ENCODE data around the gene TENT5C.

Gene TENT5C

DNA sequence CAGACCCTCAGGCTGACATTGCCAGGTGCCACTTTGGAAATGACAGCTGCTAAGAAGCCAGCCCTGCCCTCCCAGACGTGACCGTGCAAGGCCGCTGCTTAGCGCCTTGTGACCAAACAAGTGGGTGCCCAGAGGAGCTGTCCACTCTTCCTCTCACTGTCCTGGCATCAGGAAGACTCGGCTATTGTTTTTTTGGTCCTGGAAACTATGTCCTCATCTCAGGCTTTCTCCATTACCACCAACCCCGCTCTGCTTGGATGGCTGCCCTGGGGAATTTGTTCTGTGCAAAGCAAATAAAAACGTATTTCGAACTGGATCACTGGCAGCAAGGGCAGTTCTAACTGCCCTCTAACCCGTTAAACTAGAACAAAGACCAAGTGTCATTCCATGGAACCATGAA lies 13.7 kb upstream of the TENT5C start:
- no peak for DNase-seq

GRCh38 chr1:117594261-117594990 lies 11.4 kb upstream of the TENT5C start:
- DNase-seq, result no peak

DNA sequence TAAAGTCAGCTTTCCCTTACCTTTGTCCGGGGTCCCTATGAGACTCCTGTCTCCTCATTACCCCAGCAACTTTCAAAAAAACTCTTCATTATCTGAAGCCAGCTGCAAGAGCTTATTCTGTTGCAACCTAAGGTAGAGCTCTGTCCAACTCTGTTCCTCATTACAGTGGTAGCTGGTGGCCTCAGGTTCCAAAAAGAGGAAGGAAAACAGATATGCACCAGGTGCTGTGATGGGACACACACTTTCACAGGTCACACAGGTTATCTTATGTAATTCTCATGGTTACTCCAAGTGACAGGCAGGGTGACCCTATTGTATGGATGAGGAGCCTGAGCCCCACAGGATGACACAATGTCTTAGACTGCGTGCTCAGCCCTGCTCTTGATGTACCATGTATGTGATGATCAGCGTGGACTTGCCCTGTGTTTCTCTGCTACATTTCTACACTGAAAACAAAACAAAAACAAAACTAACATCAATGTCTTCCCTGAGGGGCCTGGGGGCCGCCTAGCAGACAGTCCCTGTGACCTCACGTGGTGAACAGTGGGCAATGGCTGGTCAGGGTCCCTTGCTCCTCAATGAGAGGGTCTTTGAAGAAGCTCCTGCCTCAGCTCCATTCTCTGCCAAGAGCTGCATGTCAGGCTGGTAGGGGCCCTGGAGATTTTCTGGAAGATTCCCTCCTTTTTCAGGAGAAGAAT lies 9.7 kb upstream of the TENT5C start:
- no peak for DNase-seq

DNA sequence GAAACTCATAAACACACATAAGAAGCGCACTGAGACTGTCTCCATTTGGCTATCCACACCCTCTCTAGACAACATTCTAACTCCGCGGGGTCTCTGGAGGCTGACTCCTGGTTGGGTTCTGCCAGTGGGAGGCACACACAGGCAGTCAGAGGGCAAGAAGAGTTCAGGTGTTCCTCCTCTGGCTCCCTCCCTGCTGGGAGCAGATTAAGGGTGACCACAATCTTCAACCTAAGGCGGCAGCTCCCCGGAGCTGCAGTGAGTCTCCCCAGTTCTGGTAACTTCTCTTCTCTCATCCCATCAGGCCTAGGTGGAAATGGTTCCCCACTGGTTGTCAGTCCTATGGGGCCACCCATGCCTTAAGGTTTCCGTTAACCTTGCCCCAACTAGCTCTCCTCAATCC lies 7.4 kb upstream of the TENT5C start:
- DNase-seq, result no peak

DNA sequence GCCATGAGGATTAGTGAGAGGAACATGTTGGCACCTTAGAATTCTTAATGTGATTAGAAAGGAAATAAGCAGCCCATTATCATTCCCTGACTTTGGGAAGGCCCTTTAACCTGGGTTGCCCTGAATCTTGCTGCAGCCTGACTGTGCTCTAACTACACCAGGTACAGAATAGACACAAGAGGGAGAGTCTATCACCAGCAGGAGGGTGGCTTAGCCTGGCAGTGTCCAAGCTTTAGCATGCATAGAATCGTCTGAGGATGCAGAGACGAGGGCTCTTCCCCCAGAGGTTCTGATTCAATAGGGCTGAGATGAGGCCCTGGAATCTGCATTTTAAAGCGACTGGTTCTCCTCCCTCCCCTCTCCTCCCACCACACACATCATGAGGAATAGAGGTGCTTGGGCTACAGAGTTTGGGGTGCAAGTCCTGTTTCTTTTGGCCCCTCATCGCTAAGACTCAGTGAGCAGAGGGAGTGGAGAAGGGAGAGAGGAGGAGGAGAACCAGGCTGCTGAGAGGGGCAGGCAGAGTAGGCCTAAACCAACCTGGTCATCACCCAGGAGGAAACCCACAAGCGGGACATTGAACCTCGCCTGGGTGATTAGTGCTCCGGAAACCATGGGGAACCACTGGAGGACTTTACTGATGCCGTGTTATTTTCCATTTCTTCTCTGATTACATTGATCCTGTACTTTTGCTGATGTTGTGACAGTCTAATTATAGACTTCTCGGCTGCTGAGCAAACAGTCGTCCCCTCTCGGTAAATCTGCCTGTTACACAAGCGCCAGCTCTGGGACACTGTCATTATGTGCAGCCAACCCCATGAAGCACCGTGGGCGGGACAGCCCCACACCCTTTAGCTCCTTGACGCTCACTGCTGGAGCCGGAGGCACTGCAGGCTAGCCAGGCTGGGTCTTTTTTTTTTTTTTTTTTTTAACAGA lies 6.3 kb upstream of the TENT5C start:
- no peak for DNase-seq

DNA sequence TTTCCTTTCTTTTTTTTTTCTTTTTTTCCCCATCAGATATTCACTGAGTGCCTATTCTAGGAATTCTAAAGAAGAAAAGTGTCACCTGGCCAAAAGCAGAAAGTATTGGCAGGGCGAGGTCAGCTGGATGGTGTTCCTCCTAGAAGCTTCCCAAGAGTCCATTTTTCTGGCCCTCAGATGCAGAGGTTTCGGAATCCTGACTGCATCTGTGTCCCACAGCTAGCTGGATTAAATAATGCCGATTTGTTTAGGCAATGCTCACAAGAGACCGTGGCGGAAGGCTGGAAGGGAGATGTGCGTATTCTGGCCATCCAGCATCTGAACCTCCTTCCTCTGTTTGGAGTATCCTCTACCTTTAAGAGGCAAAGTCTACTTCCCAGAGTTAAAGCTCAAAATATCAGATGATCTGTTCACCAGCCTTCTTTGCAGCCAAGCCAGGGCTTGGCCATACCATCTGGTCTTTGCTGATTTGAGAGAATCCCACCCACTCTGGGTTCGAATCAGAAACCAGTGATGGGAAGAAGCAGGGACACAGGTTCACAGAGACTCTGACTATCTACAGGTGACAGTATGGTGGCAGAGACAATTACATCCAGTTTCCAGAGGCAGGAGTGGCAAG lies 5.4 kb upstream of the TENT5C start:
- no peak for DNase-seq

- no peak for DNase-seq
Measured at GRCh38 chr1:117600966-117601365, 4.9 kb upstream of the TENT5C start.

- DNase-seq, result no peak
Measured at GRCh38 chr1:117602862-117603261, 3.0 kb upstream of the TENT5C start.

GRCh38 chr1:117605164-117605773 lies 579 bp upstream of the TENT5C start:
- DNase-seq, result no peak

GRCh38 chr1:117606649-117607430 lies 992 bp downstream of the TENT5C start:
- no peak for DNase-seq

DNA sequence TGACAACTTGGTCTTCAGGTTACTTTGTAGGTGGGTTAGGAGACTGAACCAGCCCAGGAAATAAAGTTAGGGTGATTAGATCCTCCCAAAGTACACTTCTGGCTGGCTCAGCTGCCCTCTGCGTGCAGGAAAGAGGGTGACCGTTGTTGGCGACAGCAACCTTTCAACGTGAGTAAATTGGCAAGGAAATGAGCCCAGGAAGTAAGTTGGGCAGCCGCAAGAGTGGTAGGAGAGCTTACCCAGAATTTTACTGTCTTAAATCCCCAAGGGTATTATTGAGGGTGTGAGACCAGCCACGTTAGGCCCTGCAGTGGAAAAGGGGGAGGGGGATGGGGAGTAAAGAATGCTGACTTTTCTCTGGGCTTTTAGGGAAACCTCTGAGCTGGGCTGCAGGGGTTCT lies 1.6 kb downstream of the TENT5C start:
- DNase-seq, result no peak

GRCh38 chr1:117608115-117608615 lies 2.3 kb downstream of the TENT5C start:
- no peak for DNase-seq

- DNase-seq, result no peak
Measured at GRCh38 chr1:117608758-117609157, 2.9 kb downstream of the TENT5C start.

GRCh38 chr1:117609471-117609911 lies 3.6 kb downstream of the TENT5C start:
- no peak for DNase-seq

- no peak for DNase-seq
Measured at GRCh38 chr1:117610036-117610435, 4.2 kb downstream of the TENT5C start.

- no peak for DNase-seq
Measured at GRCh38 chr1:117611121-117611601, 5.3 kb downstream of the TENT5C start.

- DNase-seq, result no peak
Measured at GRCh38 chr1:117611894-117612483, 6.1 kb downstream of the TENT5C start.

DNA sequence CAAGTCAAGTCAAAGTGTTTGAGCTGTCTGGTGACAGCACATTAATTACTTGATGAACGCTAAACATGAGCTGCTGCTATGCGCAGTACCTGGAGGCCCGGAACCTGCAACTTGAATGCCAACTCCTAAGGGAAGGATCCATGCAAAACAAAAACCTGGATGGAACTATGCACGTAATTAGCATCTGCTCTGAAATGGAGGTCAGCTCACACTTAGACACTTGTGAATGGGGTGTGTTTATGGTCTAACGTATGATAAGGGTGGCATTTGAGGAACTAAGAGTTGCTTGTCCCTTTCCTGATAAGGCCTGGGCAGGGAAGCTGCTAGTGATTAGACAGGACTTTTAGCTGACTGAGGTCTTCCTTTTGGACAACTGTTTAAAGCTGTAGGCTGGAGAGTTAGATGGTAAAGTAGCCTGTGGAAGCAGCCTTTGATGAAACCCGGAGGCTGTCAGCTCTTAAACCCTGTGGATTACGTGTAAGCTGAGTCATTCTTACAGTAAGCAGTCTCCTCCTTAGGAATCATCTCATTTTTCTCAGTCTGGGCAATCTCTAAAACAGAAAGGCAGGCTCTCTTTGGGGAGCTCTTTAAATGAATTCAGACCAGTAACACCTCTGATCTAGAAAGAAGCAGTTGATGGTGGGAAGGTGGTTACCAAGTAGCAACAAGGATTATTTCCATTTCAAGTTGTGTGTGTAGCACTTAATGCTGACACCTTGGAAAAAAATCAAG lies 6.8 kb downstream of the TENT5C start:
- DNase-seq, result no peak

DNA sequence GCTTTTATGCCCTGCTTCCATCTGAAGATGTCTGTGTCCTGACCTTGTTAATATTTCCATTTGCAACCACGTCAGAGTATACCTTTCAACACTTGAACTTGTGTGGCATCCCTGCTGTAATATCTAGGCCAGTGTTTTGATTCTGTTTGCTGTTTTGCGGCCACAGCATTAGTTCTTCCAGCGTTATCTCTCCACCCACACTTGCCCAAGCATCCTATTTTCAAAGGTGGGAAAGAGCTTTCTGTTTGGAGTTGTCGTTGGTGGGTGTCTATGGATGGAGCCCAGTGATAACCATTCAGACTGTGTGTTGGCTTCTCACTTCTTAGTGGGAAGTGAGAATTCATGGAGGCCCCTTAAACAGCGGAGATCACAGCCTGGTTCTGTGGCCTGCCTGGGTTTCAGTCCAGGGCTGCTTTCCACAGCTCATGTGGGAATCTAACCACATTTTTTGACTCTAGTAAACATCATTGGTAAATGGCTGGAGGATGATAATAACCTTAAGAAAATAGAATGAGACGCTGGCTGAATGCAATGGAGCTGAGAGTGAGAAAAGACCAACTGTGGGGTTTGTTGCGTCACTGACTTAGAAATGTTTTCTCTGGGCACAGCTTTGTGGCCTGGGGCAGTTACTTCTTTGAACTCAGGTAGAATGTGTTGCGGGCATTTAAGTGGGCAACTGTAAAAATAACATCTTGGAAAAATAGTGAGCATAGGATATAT lies 7.6 kb downstream of the TENT5C start:
- DNase-seq, result no peak
